Fibroblast of peridontal ligament (primary cell): Measurements from ENCODE around the gene PRSS48.
"Not testable (repeated sequence)": the region's sequence is repeated elsewhere in the genome, so short reads cannot be mapped to it uniquely, and the experiment has no call there.

Experiments
- DNase-seq: peaks from one replicate; pipeline ENCODE4 v3.0.0-alpha.2; 2010; ENCODE audit errors: extremely low read depth

The PRSS48 gene

DNA sequence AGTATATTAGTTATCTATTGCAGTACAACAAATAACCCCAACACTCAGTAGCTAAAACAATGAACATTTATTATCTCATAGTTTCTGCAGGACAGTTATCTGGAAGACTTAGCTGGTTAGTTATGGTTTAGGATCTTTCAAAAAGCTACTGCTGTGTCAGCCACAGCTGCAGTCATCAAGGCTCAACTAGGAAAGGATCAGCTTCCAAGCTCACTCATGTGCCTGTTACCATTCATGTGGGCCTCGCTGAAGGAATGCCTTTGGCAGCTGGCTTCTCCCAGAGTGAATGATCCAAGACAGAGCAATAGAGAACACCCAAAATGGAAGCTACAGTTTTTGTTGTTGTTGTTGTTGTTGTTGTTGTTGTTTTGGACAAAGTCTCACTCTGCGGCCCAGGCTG, 13.5 kb upstream of the PRSS48 start:
- DNase-seq: peak; percentile 25

GRCh38 chr4:151266497-151266896, 10.5 kb upstream of the PRSS48 start:
- DNase-seq: peak; percentile 4

- DNase-seq: no peak
Measured at GRCh38 chr4:151267104-151267503, 9.9 kb upstream of the PRSS48 start.

- DNase-seq: no peak
Measured at GRCh38 chr4:151267822-151268535, 9.0 kb upstream of the PRSS48 start.

GRCh38 chr4:151268905-151269304, 8.1 kb upstream of the PRSS48 start:
- not testable (repeated sequence) for DNase-seq

DNA sequence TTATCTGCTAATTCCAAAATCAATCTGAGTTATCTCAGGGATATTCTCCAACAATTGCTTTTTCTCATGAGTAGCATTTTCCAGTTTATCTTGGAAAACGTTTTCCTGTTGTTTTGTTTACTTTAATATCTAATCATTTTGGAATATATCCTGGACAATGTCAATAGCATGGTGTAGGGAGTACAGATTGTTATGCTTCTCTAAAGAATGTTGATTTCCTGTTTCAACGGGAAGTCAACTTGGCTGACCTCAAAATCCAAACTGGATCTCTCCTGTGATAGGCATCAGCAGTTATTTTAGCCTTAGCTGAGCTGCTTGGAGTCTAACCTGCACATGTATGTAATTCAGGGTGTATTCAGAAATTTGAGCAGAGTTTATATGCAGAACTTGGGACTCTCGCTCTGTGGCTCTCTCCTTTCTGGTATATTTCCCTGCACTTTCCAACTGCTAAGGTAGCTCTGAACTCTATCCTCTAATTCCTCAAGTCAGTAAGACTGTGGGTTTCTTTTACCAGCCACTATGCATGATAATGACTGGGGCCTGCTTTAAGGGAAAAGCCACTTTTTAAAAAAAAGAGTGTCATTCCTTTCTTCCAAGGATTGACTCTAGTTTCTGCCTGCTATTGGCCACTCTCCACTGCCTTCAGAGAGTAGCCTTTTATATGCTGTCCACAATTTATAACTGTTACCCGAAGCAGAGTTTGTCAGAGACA, 7.7 kb downstream of the PRSS48 start:
- DNase-seq: no peak

GRCh38 chr4:151287409-151287808, 10.4 kb downstream of the PRSS48 start:
- no peak for DNase-seq

DNA sequence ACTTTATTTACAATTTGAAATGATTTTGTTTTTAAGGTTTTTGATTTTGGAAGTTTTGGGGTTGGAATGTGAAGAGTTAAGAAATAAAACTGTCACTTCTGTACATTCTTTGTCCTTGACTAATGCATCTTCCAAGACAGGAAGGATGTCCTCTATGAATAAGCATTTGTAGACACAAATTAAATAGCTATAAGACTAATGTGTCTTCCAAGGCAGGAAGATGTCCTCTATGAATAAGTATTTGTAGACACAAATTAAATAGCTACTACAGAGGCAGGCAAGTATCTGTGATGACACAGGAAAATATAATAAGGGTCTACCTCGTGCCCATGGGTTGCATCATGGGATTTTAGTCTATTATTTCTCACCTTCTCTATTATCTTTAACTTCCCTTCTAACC, 14.5 kb downstream of the PRSS48 start:
- DNase-seq: no peak

DNA sequence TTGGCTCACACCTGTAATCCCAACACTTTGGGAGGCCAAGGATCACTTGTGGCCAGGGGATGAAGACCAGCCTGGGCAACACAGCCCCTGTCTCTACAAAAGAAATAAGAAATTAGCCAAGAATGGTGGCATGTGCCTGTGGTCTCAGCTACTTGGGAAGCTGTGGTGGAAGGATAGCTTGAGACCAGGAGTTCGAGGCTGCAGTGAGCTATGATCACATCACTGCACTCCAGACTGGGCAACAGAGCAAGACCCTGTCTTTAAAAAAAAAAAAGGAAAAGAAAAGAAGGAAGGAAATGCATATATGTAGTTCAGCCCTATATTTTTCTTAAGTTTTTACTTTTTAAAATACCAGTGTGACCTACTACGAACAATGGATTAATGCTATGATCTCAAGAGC, 15.1 kb downstream of the PRSS48 start:
- DNase-seq: no peak

DNA sequence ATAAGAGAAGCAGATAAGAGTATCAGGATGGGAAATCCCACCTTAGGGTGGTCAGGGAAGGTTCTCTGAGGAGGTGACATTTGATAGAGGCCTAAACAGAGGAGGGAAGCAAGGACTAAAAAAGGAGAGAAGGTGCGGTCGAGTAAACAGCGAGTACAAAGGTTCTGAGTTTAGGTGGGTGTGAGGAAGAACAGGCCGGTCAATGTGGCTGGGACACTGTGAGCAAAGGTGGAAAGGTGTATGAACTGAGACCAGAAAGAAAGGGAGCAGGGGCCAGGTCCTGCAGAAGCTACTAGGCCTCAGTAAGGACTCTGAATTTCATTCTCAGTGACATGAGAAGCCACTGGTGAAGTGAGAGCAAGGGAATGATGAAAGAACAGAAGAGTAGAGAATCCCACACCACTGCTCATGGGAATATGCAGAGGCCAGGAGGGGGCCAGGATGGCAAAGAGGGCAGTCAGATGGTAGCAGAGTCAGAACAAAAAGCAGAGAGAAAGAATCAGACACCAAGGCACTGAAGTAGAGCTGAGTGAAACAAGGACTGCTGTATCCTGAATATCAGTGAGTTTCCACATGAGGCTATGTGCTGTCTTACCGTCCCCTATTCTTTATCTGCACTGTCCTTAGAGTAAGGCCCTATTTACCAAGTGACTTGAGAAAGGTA, 18.0 kb downstream of the PRSS48 start:
- no peak for DNase-seq

- no peak for DNase-seq
Measured at GRCh38 chr4:151296227-151296626, 19.3 kb downstream of the PRSS48 start.

- no peak for DNase-seq
Measured at GRCh38 chr4:151297170-151297569, 20.2 kb downstream of the PRSS48 start.

- no peak for DNase-seq
Measured at GRCh38 chr4:151302432-151302831, 25.5 kb downstream of the PRSS48 start.

DNA sequence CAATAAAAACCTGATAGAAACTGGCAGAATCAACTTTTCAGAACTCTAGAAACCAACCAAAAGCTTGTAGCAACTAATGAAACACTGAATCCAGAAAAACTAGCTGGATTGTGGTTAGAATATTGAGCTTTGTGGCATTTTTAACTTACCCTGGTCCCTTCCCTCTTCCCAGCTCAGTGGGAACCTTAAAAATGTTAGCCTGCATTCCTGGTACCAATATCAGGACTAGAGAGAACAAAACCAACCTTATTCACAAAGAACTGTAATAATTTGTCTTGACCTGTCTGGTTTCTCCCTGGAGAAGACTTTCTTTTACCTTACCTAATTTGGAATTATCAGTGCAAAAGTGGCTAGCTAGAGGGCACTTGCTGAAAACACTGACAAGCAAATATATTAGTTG, 27.3 kb downstream of the PRSS48 start:
- DNase-seq: no peak

DNA sequence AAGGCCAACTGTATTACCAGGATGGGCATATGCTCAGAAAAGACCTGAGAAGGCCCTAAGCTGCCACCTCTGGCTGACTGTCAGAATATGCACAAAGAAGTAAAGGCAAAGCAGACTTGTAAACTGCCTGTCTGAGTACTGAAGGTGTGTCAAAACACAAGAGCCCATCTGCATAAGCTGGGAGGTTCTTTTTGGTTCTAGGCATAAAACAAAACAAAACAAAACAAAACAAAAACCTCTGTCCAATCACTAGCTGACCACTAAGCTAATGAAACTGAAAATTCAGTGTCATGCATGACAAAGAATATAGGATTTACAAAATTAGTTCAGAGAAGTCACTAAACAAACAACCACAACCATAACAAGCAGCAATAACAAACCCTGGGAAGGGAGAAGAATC, 27.8 kb downstream of the PRSS48 start:
- no peak for DNase-seq

GRCh38 chr4:151310124-151310728, 33.3 kb downstream of the PRSS48 start:
- DNase-seq: no peak

DNA sequence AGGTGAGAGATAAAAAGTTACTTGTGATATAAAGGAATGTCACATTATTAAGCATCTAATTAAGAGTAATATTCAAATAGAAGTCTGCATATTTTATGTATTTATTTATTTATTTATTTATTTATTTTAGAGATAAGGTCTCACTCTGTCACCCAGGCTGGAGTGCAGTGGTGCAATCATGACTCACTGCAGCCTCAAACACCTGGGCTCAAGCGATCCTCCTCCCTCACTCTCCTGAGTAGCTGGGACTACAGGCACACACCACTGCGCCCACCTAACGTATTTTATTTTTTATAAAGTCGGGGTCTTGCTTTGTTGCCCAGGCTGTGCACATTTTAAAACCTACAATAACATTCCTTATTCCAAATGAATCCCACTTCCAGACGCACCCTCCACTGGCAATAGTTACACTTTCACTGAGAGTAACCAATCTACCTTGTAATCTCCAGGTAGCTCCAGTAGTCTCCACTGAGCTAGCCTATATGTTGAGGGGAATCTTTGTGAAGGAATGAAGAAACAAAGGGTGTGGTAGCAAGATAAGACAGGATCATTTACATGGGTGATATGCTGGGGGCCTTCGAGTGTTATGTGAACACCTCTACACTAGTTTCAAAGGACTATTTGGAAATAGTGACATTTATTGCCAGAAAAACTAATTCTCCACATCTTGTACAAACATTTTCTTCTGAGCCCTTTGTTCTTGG, 36.5 kb downstream of the PRSS48 start:
- DNase-seq: no peak

DNA sequence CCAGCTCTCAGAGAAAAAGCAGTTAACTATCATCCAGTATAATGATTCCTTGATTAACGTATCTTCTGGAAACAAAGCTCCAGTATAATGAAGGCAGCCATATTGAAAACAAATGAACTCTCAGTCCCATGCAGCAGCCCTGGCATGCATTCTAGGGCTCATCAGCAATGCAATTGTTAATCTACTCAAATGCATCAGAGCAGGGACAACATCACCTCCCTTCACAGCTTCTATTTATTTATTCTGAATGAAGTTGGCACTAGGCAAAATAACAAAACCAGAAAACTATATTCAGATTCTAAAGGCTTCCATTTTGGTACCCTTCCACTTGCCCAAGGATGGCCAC, 37.0 kb downstream of the PRSS48 start:
- no peak for DNase-seq

DNA sequence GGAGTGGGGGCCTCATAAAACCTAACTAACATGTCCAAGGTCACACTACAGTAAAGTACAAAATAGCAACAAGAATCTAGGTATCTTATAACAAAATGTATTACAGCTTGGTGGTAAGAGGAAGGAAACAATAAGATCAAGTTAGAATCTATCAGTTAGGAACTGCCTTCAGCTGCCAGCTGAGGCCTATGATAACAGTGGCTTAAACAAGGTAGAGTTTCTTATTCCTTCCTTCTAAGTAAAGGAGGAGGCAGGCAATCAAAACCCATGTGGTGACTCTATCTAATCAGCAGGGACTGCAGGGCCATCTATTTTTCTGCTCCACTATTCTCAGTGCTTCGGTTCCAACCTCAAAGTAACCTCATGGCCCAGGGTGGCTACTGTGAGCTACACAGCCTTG, 37.5 kb downstream of the PRSS48 start:
- DNase-seq: no peak

DNA sequence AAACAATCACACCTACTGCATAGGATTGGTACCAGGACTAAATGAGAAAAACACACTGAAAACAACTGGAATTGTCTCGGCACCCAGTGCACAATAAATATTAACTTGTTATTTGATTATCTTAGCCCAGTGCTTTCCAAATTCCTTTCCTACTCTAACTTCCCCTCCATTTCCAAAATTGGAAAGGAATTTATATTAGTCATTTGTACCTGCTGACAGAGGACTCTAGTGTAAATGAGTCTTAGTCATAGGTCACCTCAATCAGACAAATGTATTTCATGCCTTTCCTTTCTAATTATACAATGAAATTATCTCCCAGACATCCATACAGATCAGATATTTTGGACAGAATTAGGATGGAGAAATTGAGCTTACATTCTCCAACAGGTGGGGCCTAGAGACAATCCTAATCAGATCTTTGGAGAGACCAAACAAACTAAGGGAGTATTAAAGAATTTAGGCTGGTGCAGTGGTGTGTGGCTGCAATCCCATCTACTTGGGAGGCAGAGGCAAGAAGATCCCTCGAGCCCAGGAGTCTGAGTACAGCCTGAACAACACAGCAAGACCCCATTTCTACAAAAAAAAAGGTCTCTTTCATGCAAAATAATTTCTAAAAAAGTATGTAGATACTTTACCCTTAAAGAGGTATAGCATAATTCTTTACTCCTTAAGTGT, 38.4 kb downstream of the PRSS48 start:
- no peak for DNase-seq

GRCh38 chr4:151316645-151317044, 39.7 kb downstream of the PRSS48 start:
- no peak for DNase-seq
